Adrenal gland (tissue), 12 donors: ENCODE measurements around the gene TCERG1. TPM values are rescaled to one million over a fixed set of nuclear protein-coding genes. Genes with fewer than 3 reads are reported as not detected.

ENCODE experiments used
- DNase-seq, 7 donors: peaks; one replicate each; pipeline ENCODE4 v3.0.0-alpha.2; 2019 to 2020
- H3K27ac ChIP-seq, 5 donors: fragments of 200-600 bp; sonication (generic) in 4 of 5; 1 replicate in 3 of 5; 2 replicates in 2 of 5; pipeline versions ENCODE4 v1.5.1 to v1.8.0; 2016 to 2020; ENCODE audit warnings: mild to moderate bottlenecking in 1 of 5
- H3K27me3 ChIP-seq: fragments of 200-600 bp; 2 replicates; pipeline ENCODE4 v1.8.0; 2021
- H3K36me3 ChIP-seq, 2 donors: fragments of 200-600 bp; replicated peaks in 1 of 2; 1 replicate in 1 of 2; 2 replicates in 1 of 2; pipeline versions ENCODE4 v1.5.1 to v1.8.0; 2018 to 2022
- H3K4me1 ChIP-seq, 2 donors: fragments of 200-600 bp; replicated peaks in 1 of 2; 1 replicate in 1 of 2; 2 replicates in 1 of 2; pipeline versions ENCODE4 v1.5.1 to v1.8.0; 2018 to 2021
- H3K4me3 ChIP-seq, 4 donors: fragments of 200-600 bp; sonication (generic) in 3 of 4; one replicate each; pipeline ENCODE4 v1.5.1; 2016 to 2018
- H3K9me3 ChIP-seq, 3 donors: fragments of 200-600 bp; sonication (generic) in 1 of 3; replicated peaks in 1 of 3; 1 replicate in 2 of 3; 2 replicates in 1 of 3; pipeline versions ENCODE4 v1.5.1 to v1.8.0; 2016 to 2021
- CTCF ChIP-seq, 6 experiments: fragments of 450-650 bp in 4 of 6; fragments of 200-600 bp in 2 of 6; sonication (generic) in 1 of 6; IDR thresholded peaks; 1 replicate in 5 of 6; 2 replicates in 1 of 6; pipeline versions ENCODE4 v1.5.1 to v1.8.0; 2016 to 2021; ENCODE audit warnings: antibody characterized with exemption in 6 of 6, mild to moderate bottlenecking in 2 of 6, moderate library complexity in 1 of 6
- POLR2A ChIP-seq, 2 donors: fragments of 450-650 bp; IDR thresholded peaks; one replicate each; pipeline ENCODE4 v1.6.1; 2017; ENCODE audit warnings: antibody characterized with exemption in 2 of 2, mild to moderate bottlenecking in 2 of 2, moderate library complexity in 1 of 2
- WGBS, 4 donors: extraction: QIAGEN DNeasy Blood & Tissue Kit in 2 of 4; methylation state at CpG; one replicate each; pipeline versions ENCODE4 v1.1.5 to v1.1.7; 2013 to 2017; 5-methylcytosine and 5-hydroxymethylcytosine counted together
- intact Hi-C, 2 donors: fragments of 100-400 bp; cut with DNase I; formaldehyde crosslinking; loops; one replicate each; pipeline versions ENCODE4 v1.14.1 to v1.15.0; 2022 to 2023
- polyA plus RNA-seq, 3 donors: library from polyadenylated mRNA; stranded (reverse); fragments of 200-250 nt in 2 of 3; fragments of 350-450 nt in 1 of 3; fragmentation: Illumina TruSeq in 1 of 3; extraction: RNeasy Lipid Tissue Mini Kit (QIAGEN cat#74804) in 1 of 3; gene quantifications; one replicate each; pipeline ENCODE4 v1.2.3, GENCODE V29; 2013 to 2014
- total RNA-seq, 9 donors: library from RNA; depleted of rRNA in 4 of 9; stranded (reverse); fragments of >200 nt in 4 of 9; fragments of 120-200 nt in 1 of 9; fragmentation: NEBNext Ultra II Directional in 1 of 9; extraction: Animal tissue kit (Norgen Biotek cat#: 25700) in 1 of 9; gene quantifications; one replicate each; pipeline versions ENCODE4 v1.1.0 to v1.2.4, GENCODE V29; 2013 to 2023
- donor health status: healthy with polysubstance abuse.
- donor health status: Bipolar disorder and iron deficiency.
- donor health status: DM: yes; HTN: yes; CAD: no.
- donor health status: DM: no; HTN: no; CAD: no.
- donor health status: DM: no; HTN: no; CAD: no.
- donor health status: DM: yes; HTN: yes; CAD: no.

The TCERG1 gene
- total and polyA plus RNA-seq, 12 donors = 12.1 to 80.4 (median 45.5) TPM

GRCh38 chr5:146507428-146507827 is 60.3 kb downstream of the TCERG1 start:
- peaks cover 0 to 61% of the 10 kb centered on the region in 2 donors for H3K36me3 ChIP-seq
- WGBS, 4 donors = 95 to 98% (median 97%) methylated on average over 5 of the region's 5 CpGs
- no peaks in the 10 kb centered on the region for H3K9me3 ChIP-seq
- no peaks in the 10 kb centered on the region for H3K4me1 ChIP-seq
- TF ChIP-seq CTCF (IDR thresholded peaks at IDR 0.05) (no peak), POLR2A (IDR thresholded peaks at IDR 0.05) (no peak)
- H3K4me3 ChIP-seq = no peak overlapping the region
- intact Hi-C loops = no loop called here
- no peak overlapping the region for H3K27ac ChIP-seq
- H3K27me3 ChIP-seq = no peaks in the 10 kb centered on the region
- DNase-seq = no peak

GRCh38 chr5:146510559-146511125 is 63.5 kb downstream of the TCERG1 start:
- Histone ChIP-seq H3K36me3 (peaks cover 0 to 51% of the 10 kb centered on the region in 2 donors), H3K4me1 (no peaks in the 10 kb centered on the region), H3K4me3 (no peak overlapping the region), H3K27me3 (no peaks in the 10 kb centered on the region), H3K27ac (no peak overlapping the region), H3K9me3 (no peaks in the 10 kb centered on the region)
- TF ChIP-seq CTCF (IDR thresholded peaks at IDR 0.05) (no peak), POLR2A (IDR thresholded peaks at IDR 0.05) (no peak)
- no peak for DNase-seq
- intact Hi-C loops = no loop called here
- 88 to 95% (median 92%) methylated on average over 9 of the region's 9 CpGs for WGBS, 4 donors

GRCh38 chr5:146513462-146513861 is 66.3 kb downstream of the TCERG1 start:
- 90 to 95% (median 93%) methylated on average over 2 of the region's 2 CpGs for WGBS, 4 donors
- Histone ChIP-seq H3K36me3 (peaks cover 0 to 34% of the 10 kb centered on the region in 2 donors), H3K27me3 (no peaks in the 10 kb centered on the region), H3K4me3 (no peak overlapping the region), H3K4me1 (no peaks in the 10 kb centered on the region), H3K9me3 (no peaks in the 10 kb centered on the region), H3K27ac (no peak overlapping the region)
- no peak for DNase-seq
- intact Hi-C loops = no loop called here
- TF ChIP-seq POLR2A (IDR thresholded peaks at IDR 0.05) (no peak), CTCF (IDR thresholded peaks at IDR 0.05) (no peak)

- no peak overlapping the region for H3K4me3 ChIP-seq
- H3K9me3 ChIP-seq = no peaks in the 10 kb centered on the region
- H3K36me3 ChIP-seq = peaks cover 0 to 23% of the 10 kb centered on the region in 2 donors
- no peak for DNase-seq
- TF ChIP-seq CTCF (IDR thresholded peaks at IDR 0.05) (no peak), POLR2A (IDR thresholded peaks at IDR 0.05) (no peak)
- no peak overlapping the region for H3K27ac ChIP-seq
- no peaks in the 10 kb centered on the region for H3K27me3 ChIP-seq
- H3K4me1 ChIP-seq = no peaks in the 10 kb centered on the region
- WGBS, 4 donors = 80 to 100% (median 92%) methylated on average over 1 of the region's 1 CpG
- intact Hi-C loops = no loop called here
These were observed 67.4 kb downstream of the TCERG1 start for GRCh38 chr5:146514575-146514974.
